H9 (cell line): ENCODE data around the gene MUCL3. TPM values are rescaled to one million over a fixed set of nuclear protein-coding genes. Genes with fewer than 3 reads are reported as not detected.

Experiments
- DNase-seq: peaks from one replicate; pipeline ENCODE4 v3.0.0-alpha.2; 2017
- H2AFZ ChIP-seq: one replicate; pipeline ENCODE4 v1.6.1; 2013; ENCODE audit warnings: mild to moderate bottlenecking, low read length, control low read depth, moderate library complexity
- H2AK5ac ChIP-seq: 2 replicates; pipeline ENCODE4 v1.6.1; 2013; ENCODE audit warnings: low read length, control low read depth, mixed read lengths; ENCODE audit not compliant: insufficient read length
- H2BK120ac ChIP-seq: one replicate; pipeline ENCODE4 v1.6.1; 2013; ENCODE audit warnings: low read depth, mild to moderate bottlenecking, low read length, control low read depth, inconsistent platforms; ENCODE audit not compliant: poor library complexity, severe bottlenecking
- H2BK12ac ChIP-seq: 2 replicates; pipeline ENCODE4 v1.6.1; 2013; ENCODE audit warnings: low read length, control low read depth, mixed read lengths, low read depth; ENCODE audit not compliant: insufficient read length
- H2BK15ac ChIP-seq: 2 replicates; pipeline ENCODE4 v1.6.1; 2013; ENCODE audit warnings: low read depth, low read length, control low read depth
- H2BK20ac ChIP-seq: one replicate; pipeline ENCODE4 v1.6.1; 2013; ENCODE audit warnings: low read depth, mild to moderate bottlenecking, low read length, control low read depth, inconsistent platforms; ENCODE audit not compliant: poor library complexity, severe bottlenecking
- H2BK5ac ChIP-seq: 2 replicates; pipeline ENCODE4 v1.6.1; 2013; ENCODE audit warnings: low read length, control low read depth, mixed read lengths; ENCODE audit not compliant: insufficient read length
- H3K14ac ChIP-seq: 2 replicates; pipeline ENCODE4 v1.6.1; 2013; ENCODE audit warnings: low read length, control low read depth; ENCODE audit not compliant: insufficient read depth
- H3K18ac ChIP-seq: 2 replicates; pipeline ENCODE4 v1.6.1; 2013; ENCODE audit warnings: low read depth, mild to moderate bottlenecking, mixed read lengths, low read length, control low read depth; ENCODE audit not compliant: insufficient read length
- H3K23ac ChIP-seq: 2 replicates; pipeline ENCODE4 v1.6.1; 2013; ENCODE audit warnings: low read length, control low read depth, mixed read lengths, low read depth; ENCODE audit not compliant: insufficient read length
- H3K23me2 ChIP-seq: 2 replicates; pipeline ENCODE4 v1.6.1; 2013; ENCODE audit warnings: low read depth, mild to moderate bottlenecking, mixed read lengths, low read length, control low read depth; ENCODE audit not compliant: insufficient read length, poor library complexity, severe bottlenecking
- H3K27ac ChIP-seq: 2 replicates; pipeline ENCODE4 v1.5.1; 2013; ENCODE audit warnings: low read length, control low read depth, mixed read lengths, low read depth; ENCODE audit not compliant: insufficient read length
- H3K27me3 ChIP-seq: 2 replicates; pipeline ENCODE4 v1.6.1; 2013; ENCODE audit warnings: low read length, control low read depth, inconsistent platforms; ENCODE audit not compliant: insufficient read depth
- H3K4ac ChIP-seq: 2 replicates; pipeline ENCODE4 v1.6.1; 2013; ENCODE audit warnings: low read depth, mild to moderate bottlenecking, control low read depth, inconsistent platforms, low read length, moderate library complexity
- H3K4me1 ChIP-seq: 2 replicates; pipeline ENCODE4 v1.6.1; 2013; ENCODE audit warnings: low read length, control low read depth, inconsistent platforms; ENCODE audit not compliant: insufficient read depth
- H3K4me2 ChIP-seq: 2 replicates; pipeline ENCODE4 v1.6.1; 2013; ENCODE audit warnings: low read length, control low read depth, mixed read lengths; ENCODE audit not compliant: insufficient read length, insufficient read depth
- H3K56ac ChIP-seq: 2 replicates; pipeline ENCODE4 v1.6.1; 2013; ENCODE audit warnings: low read depth, mild to moderate bottlenecking, mixed read lengths, low read length, control low read depth; ENCODE audit not compliant: insufficient read length
- H3K79me1 ChIP-seq: 2 replicates; pipeline ENCODE4 v1.6.1; 2013; ENCODE audit warnings: low read depth, mild to moderate bottlenecking, moderate library complexity, low read length, control low read depth, inconsistent platforms; ENCODE audit not compliant: insufficient read depth, poor library complexity, severe bottlenecking
- H3K79me2 ChIP-seq: 2 replicates; pipeline ENCODE4 v1.6.1; 2013; ENCODE audit warnings: low read length, control low read depth, inconsistent platforms; ENCODE audit not compliant: insufficient read depth
- H3K9ac ChIP-seq: 2 replicates; pipeline ENCODE4 v1.6.1; 2013; ENCODE audit warnings: low read length, control low read depth, mixed read lengths; ENCODE audit not compliant: insufficient read length; ENCODE audit errors: extremely low read depth
- H3K9me3 ChIP-seq: one replicate; pipeline ENCODE4 v1.6.1; 2013; ENCODE audit warnings: low read depth, low read length, inconsistent platforms; ENCODE audit not compliant: control insufficient read depth
- H3T11ph ChIP-seq: one replicate; pipeline ENCODE4 v1.6.1; 2013; ENCODE audit warnings: mild to moderate bottlenecking, low read length, control low read depth, inconsistent platforms
- H4K20me1 ChIP-seq: one replicate; pipeline ENCODE4 v1.6.1; 2013; ENCODE audit not compliant: control insufficient read depth, insufficient read length, insufficient read depth
- H4K5ac ChIP-seq: 2 replicates; pipeline ENCODE4 v1.6.1; 2013; ENCODE audit warnings: low read depth, mild to moderate bottlenecking, mixed read lengths, low read length, control low read depth; ENCODE audit not compliant: insufficient read length
- H4K8ac ChIP-seq: replicated peaks from 2 replicates; pipeline ENCODE4 v1.6.1; 2013; ENCODE audit warnings: low read length, control low read depth, mixed read lengths, low read depth; ENCODE audit not compliant: insufficient read length
- H4K91ac ChIP-seq: 2 replicates; pipeline ENCODE4 v1.6.1; 2013; ENCODE audit warnings: low read depth, mild to moderate bottlenecking, moderate library complexity, mixed read lengths, low read length, control low read depth; ENCODE audit not compliant: insufficient read length
- H3K27ac Mint-ChIP-seq, 3 experiments: 2 replicates in 2 of 3; 3 replicates in 1 of 3; pipeline ENCODE4 v1.8.0; 2020 to 2021; ENCODE audit warnings: mixed read lengths in 3 of 3, mild to moderate bottlenecking in 1 of 3, moderate library complexity in 1 of 3
- H3K27me3 Mint-ChIP-seq: 2 replicates; pipeline ENCODE4 v1.8.0; 2021; ENCODE audit warnings: low read depth, mild to moderate bottlenecking, moderate library complexity, mixed read lengths
- H3K36me3 Mint-ChIP-seq, 3 experiments: 2 replicates in 2 of 3; 3 replicates in 1 of 3; pipeline ENCODE4 v1.8.0; 2020 to 2021; ENCODE audit warnings: low read depth in 3 of 3, mixed read lengths in 3 of 3; ENCODE audit not compliant: insufficient read depth in 1 of 3
- H3K4me1 Mint-ChIP-seq, 2 experiments: 2 replicates each; pipeline ENCODE4 v1.8.0; 2020; ENCODE audit warnings: mixed read lengths in 2 of 2
- H3K4me3 Mint-ChIP-seq, 2 experiments: 2 replicates in 1 of 2; 3 replicates in 1 of 2; pipeline ENCODE4 v1.8.0; 2020 to 2021; ENCODE audit warnings: mild to moderate bottlenecking in 2 of 2, mixed read lengths in 2 of 2, moderate library complexity in 1 of 2
- H3K9me3 Mint-ChIP-seq, 2 experiments: 2 replicates in 1 of 2; 3 replicates in 1 of 2; pipeline ENCODE4 v1.8.0; 2020; ENCODE audit warnings: mild to moderate bottlenecking in 2 of 2, mixed read lengths in 2 of 2, moderate library complexity in 1 of 2
- CTCF ChIP-seq: fragments of 200-600 bp; sonication (generic); conservative IDR thresholded peaks from 3 replicates; pipeline ENCODE4 v1.8.0; 2021; ENCODE audit warnings: antibody characterized with exemption, mild to moderate bottlenecking
- WGBS: extraction: QIAGEN DNeasy Blood & Tissue Kit; methylation state at CpG from one replicate; pipeline ENCODE4 v1.1.7; 2013; ENCODE audit warnings: missing lambda C conversion rate, low lambda C conversion rate, mixed read lengths; ENCODE audit not compliant: insufficient read length; ENCODE audit errors: extremely low coverage; 5-methylcytosine and 5-hydroxymethylcytosine counted together
- total RNA-seq: library from RNA; stranded (reverse); gene quantifications from 2 replicates; pipeline ENCODE4 v1.2.1, GENCODE V29; 2021

The MUCL3 gene
- total RNA-seq, 1 experiment from 2014 or later = 0.15 TPM

DNA sequence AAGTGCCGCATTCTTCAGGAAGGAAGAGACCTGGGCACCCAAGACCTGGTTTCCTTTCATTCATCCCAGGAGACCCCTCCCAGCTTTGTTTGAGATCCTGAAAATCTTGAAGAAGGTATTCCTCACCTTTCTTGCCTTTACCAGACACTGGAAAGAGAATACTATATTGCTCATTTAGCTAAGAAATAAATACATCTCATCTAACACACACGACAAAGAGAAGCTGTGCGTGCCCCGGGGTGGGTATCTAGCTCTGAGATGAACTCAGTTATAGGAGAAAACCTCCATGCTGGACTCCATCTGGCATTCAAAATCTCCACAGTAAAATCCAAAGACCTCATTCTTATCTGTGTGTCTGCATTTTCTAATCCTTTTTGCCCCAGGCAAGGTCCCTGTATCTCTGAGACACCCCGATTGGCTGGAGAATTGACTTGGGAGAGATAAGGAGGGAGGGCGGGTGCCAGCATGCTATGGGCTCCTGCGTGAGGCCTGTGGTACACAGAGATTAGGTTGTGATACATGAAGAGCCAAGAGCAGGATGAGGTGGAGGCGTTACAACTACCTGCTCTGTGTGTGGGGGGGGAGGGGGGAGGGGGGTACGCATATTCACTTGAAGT, 47.5 kb downstream of the MUCL3 start:
- Histone ChIP-seq H2BK20ac (no peak overlapping the region), H3K79me1 (no peaks in the 10 kb centered on the region), H2BK12ac (no peak overlapping the region), H3K4me1 (no peaks in the 10 kb centered on the region; the same call in 1 of the 2 replicates), H3K27me3 (no peaks in the 10 kb centered on the region), H2BK15ac (no peak overlapping the region), H3K23me2 (no peaks in the 10 kb centered on the region), H3K56ac (no peak overlapping the region), H2BK5ac (no peak overlapping the region), H2AFZ (no peak overlapping the region), H3K4ac (no peak overlapping the region), H3K27ac (no peak overlapping the region), H2AK5ac (no peak overlapping the region), H3K4me2 (no peak overlapping the region), H4K20me1 (no peaks in the 10 kb centered on the region), H3K9me3 (no peaks in the 10 kb centered on the region), H3K9ac (no peak overlapping the region), H3K14ac (no peak overlapping the region), H3K79me2 (no peaks in the 10 kb centered on the region), H4K91ac (no peak overlapping the region), H4K8ac (no peak overlapping the region), H3K23ac (no peak overlapping the region), H4K5ac (no peak overlapping the region), H2BK120ac (no peak overlapping the region), H3T11ph (no peak overlapping the region), H3K18ac (no peak overlapping the region)
- no peak overlapping the region for H3K4me3 Mint-ChIP-seq
- WGBS = no CpG with 5 or more reads among the region's 9 CpGs
- DNase-seq = no peak
- H3K36me3 Mint-ChIP-seq = no peaks in the 10 kb centered on the region; a peak in 1 of 7 replicates
- H3K27ac Mint-ChIP-seq = no peak overlapping the region
- TF ChIP-seq CTCF = no peak
- peaks cover 11 to 12% of the 10 kb centered on the region in 2 experiments for H3K4me1 Mint-ChIP-seq
- H3K9me3 Mint-ChIP-seq = no peaks in the 10 kb centered on the region; a peak in 1 of 5 replicates
- H3K27me3 Mint-ChIP-seq = peaks cover 5% of the 10 kb centered on the region; the same call in 1 of the 2 replicates
